GM10248 (cell line): Measurements from ENCODE around the gene IGFBP2.

ENCODE experiments used
- CTCF ChIA-PET: fragments of 300-600 bp; sonication (Branson Sonifier 250); formaldehyde crosslinking; extraction: SDS; loops from one replicate; lab custom pipeline; 2021; ENCODE audit warnings: antibody characterized with exemption; lab: Yijun Ruan, JAX
- POLR2A ChIA-PET: fragments of 350-650 bp; sonication (Branson Sonifier 250); formaldehyde crosslinking; extraction: SDS; loops from one replicate; lab custom pipeline; 2020; ENCODE audit warnings: antibody characterized with exemption; lab: Yijun Ruan, JAX
- DNase-seq: peaks from one replicate; pipeline ENCODE4 v3.0.0; 2012; ENCODE audit errors: extremely low spot score
- TF ChIP-seq, protein P1 (sequence below): IDR thresholded peaks from 2 replicates; pipeline ENCODE4 v1.5.1; 2012; ENCODE audit warnings: mild to moderate bottlenecking, low read depth; ENCODE audit errors: extremely low read depth, missing control alignments, control extremely low read depth

The IGFBP2 gene

GRCh38 chr2:216671081-216671411, 37.8 kb downstream of the IGFBP2 start:
- TF ChIP-seq, protein P1, sequence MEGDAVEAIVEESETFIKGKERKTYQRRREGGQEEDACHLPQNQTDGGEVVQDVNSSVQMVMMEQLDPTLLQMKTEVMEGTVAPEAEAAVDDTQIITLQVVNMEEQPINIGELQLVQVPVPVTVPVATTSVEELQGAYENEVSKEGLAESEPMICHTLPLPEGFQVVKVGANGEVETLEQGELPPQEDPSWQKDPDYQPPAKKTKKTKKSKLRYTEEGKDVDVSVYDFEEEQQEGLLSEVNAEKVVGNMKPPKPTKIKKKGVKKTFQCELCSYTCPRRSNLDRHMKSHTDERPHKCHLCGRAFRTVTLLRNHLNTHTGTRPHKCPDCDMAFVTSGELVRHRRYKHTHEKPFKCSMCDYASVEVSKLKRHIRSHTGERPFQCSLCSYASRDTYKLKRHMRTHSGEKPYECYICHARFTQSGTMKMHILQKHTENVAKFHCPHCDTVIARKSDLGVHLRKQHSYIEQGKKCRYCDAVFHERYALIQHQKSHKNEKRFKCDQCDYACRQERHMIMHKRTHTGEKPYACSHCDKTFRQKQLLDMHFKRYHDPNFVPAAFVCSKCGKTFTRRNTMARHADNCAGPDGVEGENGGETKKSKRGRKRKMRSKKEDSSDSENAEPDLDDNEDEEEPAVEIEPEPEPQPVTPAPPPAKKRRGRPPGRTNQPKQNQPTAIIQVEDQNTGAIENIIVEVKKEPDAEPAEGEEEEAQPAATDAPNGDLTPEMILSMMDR: no peak

GRCh38 chr2:216671791-216672343, 38.6 kb downstream of the IGFBP2 start:
- no peak for DNase-seq
- ChIA-PET POLR2A (no interaction called here), CTCF (interaction anchor here (1.0 to 14.9 kb wide), 2 partner anchors 151 to 1041 kb away, joined by 3 to 325 read pairs; no protein-coding TSS in a partner anchor)
- TF ChIP-seq, protein P1: no peak

More at GRCh38 chr2:216671081-216671411, 37.8 kb downstream of the IGFBP2 start:
- POLR2A ChIA-PET: no interaction called here
- DNase-seq: no peak
- CTCF ChIA-PET: interaction anchor here (1.0 to 14.9 kb wide), 2 partner anchors 150 to 1042 kb away, joined by 3 to 325 read pairs; no protein-coding TSS in a partner anchor

DNA sequence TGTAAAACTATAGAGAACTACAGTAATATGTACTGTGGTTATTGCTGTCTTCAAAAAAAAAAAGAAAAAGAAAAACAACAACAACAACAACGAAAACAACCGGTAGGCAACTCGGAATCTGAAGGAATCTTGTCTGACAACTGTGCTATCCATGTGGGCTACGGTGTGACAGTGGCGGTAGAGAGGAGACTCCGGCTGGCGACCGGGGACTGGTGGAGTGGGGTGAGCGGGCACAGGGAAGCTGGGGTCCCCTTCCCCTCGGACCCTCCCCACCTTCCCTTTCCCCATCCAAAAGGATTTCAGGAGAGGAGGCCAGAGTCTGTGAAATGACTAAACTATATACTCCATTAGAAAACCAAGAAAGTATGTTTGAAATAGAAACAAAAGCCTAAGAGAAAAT, 39.2 kb downstream of the IGFBP2 start:
- ChIA-PET POLR2A (no interaction called here), CTCF (interaction anchor here (14.9 kb wide), 1 partner anchor 151 kb away, joined by 325 read pairs; no protein-coding TSS in a partner anchor)
- TF ChIP-seq, protein P1: no peak
- DNase-seq: no peak

- DNase-seq: no peak
- TF ChIP-seq, protein P1: no peak
- POLR2A ChIA-PET: no interaction called here
- CTCF ChIA-PET: no interaction called here
Observed at GRCh38 chr2:216673021-216673420, 39.8 kb downstream of the IGFBP2 start.

GRCh38 chr2:216673609-216674008, 40.4 kb downstream of the IGFBP2 start:
- POLR2A ChIA-PET: no interaction called here
- CTCF ChIA-PET: interaction anchor here (1.2 to 2.0 kb wide), 3 partner anchors 156 to 1040 kb away, joined by 3 to 6 read pairs (median 4); no protein-coding TSS in a partner anchor
- no peak for DNase-seq
- TF ChIP-seq, protein P1: no peak

GRCh38 chr2:216674376-216674775, 41.2 kb downstream of the IGFBP2 start:
- DNase-seq: no peak
- CTCF ChIA-PET: interaction anchor here (0.7 to 2.0 kb wide), 5 partner anchors 155 to 1039 kb away, joined by 3 to 6 read pairs (median 3); no protein-coding TSS in a partner anchor
- POLR2A ChIA-PET: no interaction called here
- TF ChIP-seq, protein P1: no peak
